Measurements from ENCODE around the gene GINS2.

- no peak for TF ChIP-seq CTCF (conservative IDR thresholded peaks at IDR 0.05; ENCODE audit: low read depth, low read length)
- TF ChIP-seq USF2 (IDR thresholded peaks at IDR 0.05; ENCODE audit: low read depth, low read length): no peak
- no peak for TF ChIP-seq SMC3 (IDR thresholded peaks at IDR 0.05; ENCODE audit: low read depth, low read length)
- no peak for TF ChIP-seq RAD21 (IDR thresholded peaks at IDR 0.05; ENCODE audit: low read length)
- TF ChIP-seq POLR2A (IDR thresholded peaks at IDR 0.05; ENCODE audit: low read depth, low read length): no peak
Observed at GRCh38 chr16:85662976-85663830, 25.6 kb downstream of the GINS2 start.
